ENCODE measurements around the gene NEDD1. TPM values are rescaled to one million over a fixed set of nuclear protein-coding genes. Genes with fewer than 3 reads are reported as not detected.
A peak's percentile ranks its signal among the peaks of the same experiment; 100 is the strongest.

The NEDD1 gene
- 10 to 100 TPM; 12.9 to 20.4 (median 14.9) TPM for total RNA-seq
- 10 to 100 TPM in 1 of 3 donors, 1 to 10 TPM in 2; 7.4 to 27.4 (median 8.3) TPM for polyA plus RNA-seq
- long read RNA-seq, donor 1, full-length matches to known transcripts: 12 of 13 reads
- long read RNA-seq, donor 1, partial matches to known transcripts: 0 of 13 reads
- long read RNA-seq, donor 1, other reads (novel, unspliced or antisense): 1 of 13 reads
- long read RNA-seq, donor 2, full-length matches to known transcripts: 15 of 42 reads
- long read RNA-seq, donor 2, partial matches to known transcripts: 6 of 42 reads
- long read RNA-seq, donor 2, other reads (novel, unspliced or antisense): 21 of 42 reads

GRCh38 chr12:96906849-96907670, at the start of gene NEDD1:
Gene NEDD1 (plus strand): TSS chr12:96907257. CDS start chr12:96909760, 2,503 bp downstream.
- DNase-seq (peak; percentile 90 to 92), ATAC-seq (peak; percentile 96 to 98 (median 96))
- Histone ChIP-seq H3K36me3 (ENCODE audit: insufficient read depth in 1 of 2, low read depth in 1 of 2) (no peaks in the 10 kb centered on the region), H3K4me3 (peak within 1 kb of the TSS; percentile 96), H3K9me3 (no peaks in the 10 kb centered on the region), H3K4me1 (peaks cover 27% of the 10 kb centered on the region), H3K27ac (peak within 1 kb of the TSS; percentile 87), H3K27me3 (ENCODE audit: insufficient read depth in 3 of 3, low read length in 2 of 3) (no peaks in the 10 kb centered on the region)
- 0 to 1% (median 1%) methylated on average over 32 to 68 of the region's 68 CpGs for WGBS, 3 donors
- intact Hi-C loops (cut with DNase I): no loop called here
- TF ChIP-seq CTCF (IDR thresholded peaks at IDR 0.05): no peak

GRCh38 chr12:96858162-96858561, 48.9 kb upstream of the NEDD1 start:
- Histone ChIP-seq H3K9me3 (no peaks in the 10 kb centered on the region), H3K27me3 (ENCODE audit: insufficient read depth in 3 of 3, low read length in 2 of 3) (peaks cover 0 to 2% (median 0%) of the 10 kb centered on the region in 3 donors), H3K27ac (no peak overlapping the region), H3K36me3 (ENCODE audit: insufficient read depth in 1 of 2, low read depth in 1 of 2) (no peaks in the 10 kb centered on the region), H3K4me3 (no peak overlapping the region), H3K4me1 (no peaks in the 10 kb centered on the region)
- DNase-seq (no peak), ATAC-seq (no peak)
- 73 to 83% (median 83%) methylated on average over 1 of the region's 1 CpG for whole genome bisulfite sequencing, 3 donors
- intact Hi-C loops (cut with DNase I): no loop called here
- no peak for TF ChIP-seq CTCF (IDR thresholded peaks at IDR 0.05)

- WGBS, 3 donors: 40 to 44% (median 43%) methylated on average over 2 of the region's 2 CpGs
- intact Hi-C loops (cut with DNase I): no loop called here
- Histone ChIP-seq H3K4me3 (no peak overlapping the region), H3K9me3 (no peaks in the 10 kb centered on the region), H3K4me1 (no peaks in the 10 kb centered on the region), H3K36me3 (ENCODE audit: insufficient read depth in 1 of 2, low read depth in 1 of 2) (no peaks in the 10 kb centered on the region), H3K27ac (no peak overlapping the region), H3K27me3 (ENCODE audit: insufficient read depth in 3 of 3, low read length in 2 of 3) (peaks cover 0 to 2% (median 0%) of the 10 kb centered on the region in 3 donors)
- TF ChIP-seq CTCF (IDR thresholded peaks at IDR 0.05): no peak
- DNase-seq (no peak), ATAC-seq (no peak)
Measured at GRCh38 chr12:96861656-96862055, 45.4 kb upstream of the NEDD1 start.

- Histone ChIP-seq H3K36me3 (ENCODE audit: insufficient read depth in 1 of 2, low read depth in 1 of 2) (no peaks in the 10 kb centered on the region), H3K9me3 (no peaks in the 10 kb centered on the region), H3K4me1 (no peaks in the 10 kb centered on the region), H3K27ac (no peak overlapping the region), H3K27me3 (ENCODE audit: insufficient read depth in 3 of 3, low read length in 2 of 3) (peaks cover 0 to 2% (median 0%) of the 10 kb centered on the region in 3 donors), H3K4me3 (no peak overlapping the region)
- no peak for DNase-seq
- ATAC-seq: no peak
- intact Hi-C loops (cut with DNase I): no loop called here
- 57 to 75% (median 72%) methylated on average over 1 of the region's 1 CpG for WGBS, 3 donors
- no peak for TF ChIP-seq CTCF (IDR thresholded peaks at IDR 0.05)
Measured at GRCh38 chr12:96862326-96862725, 44.7 kb upstream of the NEDD1 start.
